SK-N-SH (cell line): ENCODE measurements around the gene JPH2. TPM values are rescaled to one million over a fixed set of nuclear protein-coding genes. Genes with fewer than 3 reads are reported as not detected.

ENCODE experiments used
- CTCF ChIA-PET: fragments of 300-600, 350-600 bp; formaldehyde crosslinking; extraction: SDS; loops from one replicate; lab custom pipeline; 2021; lab: Yijun Ruan, JAX
- POLR2A ChIA-PET: fragments of 350-600 bp; sonication (Branson Sonifier 250); formaldehyde crosslinking; extraction: SDS; loops from one replicate; lab custom pipeline; 2020; ENCODE audit warnings: antibody characterized with exemption, inconsistent platforms; lab: Yijun Ruan, JAX
- DNase-seq: peaks from one replicate; pipeline ENCODE4 v3.0.0; 2012
- H2AFZ ChIP-seq: fragments of 200-600 bp; sonication (generic); 2 replicates; pipeline ENCODE4 v1.8.1; 2016; ENCODE audit warnings: antibody characterized with exemption, mild to moderate bottlenecking, low read depth
- H3F3A ChIP-seq: fragments of 200-600 bp; sonication (generic); replicated peaks from 2 replicates; pipeline ENCODE3; 2016; ENCODE audit warnings: antibody characterized with exemption, mild to moderate bottlenecking; ENCODE audit not compliant: insufficient read depth
- H3K27ac ChIP-seq, 2 experiments: fragments of 200-500 bp in 1 of 2; fragments of 200-600 bp in 1 of 2; sonication (Bioruptor generic) in 1 of 2; sonication (generic), shearing (Covaris generic) in 1 of 2; 2 replicates each; pipeline versions ENCODE4 v1.5.1 to v1.6.1; 2014 to 2016; ENCODE audit warnings: low read depth in 2 of 2, inconsistent platforms in 1 of 2, low read length in 1 of 2, mild to moderate bottlenecking in 1 of 2, mixed read lengths in 1 of 2
- H3K27me3 ChIP-seq: fragments of 200-600 bp; sonication (generic), shearing (Covaris generic); 2 replicates; pipeline ENCODE4 v1.6.1; 2016; ENCODE audit warnings: mixed run types; ENCODE audit not compliant: insufficient read depth
- H3K36me3 ChIP-seq, 2 experiments: fragments of 200-500 bp in 1 of 2; fragments of 200-600 bp in 1 of 2; sonication (Bioruptor generic) in 1 of 2; sonication (generic) in 1 of 2; replicated peaks in 1 of 2; 2 replicates each; pipeline versions ENCODE3 to v1.5.1; 2014 to 2016; ENCODE audit warnings: low read length in 1 of 2, mild to moderate bottlenecking in 1 of 2; ENCODE audit not compliant: insufficient read depth in 2 of 2, control insufficient read depth in 1 of 2
- H3K4me1 ChIP-seq, 2 experiments: fragments of 200-500 bp in 1 of 2; fragments of 200-600 bp in 1 of 2; sonication (Bioruptor generic) in 1 of 2; sonication (generic), shearing (Covaris generic) in 1 of 2; 2 replicates each; pipeline versions ENCODE4 v1.5.1 to v1.6.1; 2014 to 2016; ENCODE audit warnings: low read depth in 1 of 2, low read length in 1 of 2, mixed run types in 1 of 2; ENCODE audit not compliant: insufficient read depth in 2 of 2, control insufficient read depth in 1 of 2
- H3K4me2 ChIP-seq: fragments of 200-600 bp; sonication (generic), shearing (Covaris generic); 2 replicates; pipeline ENCODE4 v1.6.1; 2017; ENCODE audit warnings: mixed run types
- H3K4me3 ChIP-seq, 2 experiments: fragments of 200-500 bp in 1 of 2; fragments of 200-600 bp in 1 of 2; sonication (Bioruptor generic) in 1 of 2; sonication (generic), shearing (Covaris generic) in 1 of 2; 2 replicates each; pipeline versions ENCODE4 v1.5.1 to v1.8.1; 2014 to 2016; ENCODE audit warnings: low read depth in 2 of 2, inconsistent platforms in 1 of 2, low read length in 1 of 2, mild to moderate bottlenecking in 1 of 2, mixed read lengths in 1 of 2, moderate library complexity in 1 of 2
- H3K79me2 ChIP-seq: fragments of 200-600 bp; sonication (generic); 2 replicates; pipeline ENCODE4 v1.8.1; 2017; ENCODE audit warnings: mild to moderate bottlenecking; ENCODE audit not compliant: insufficient read depth
- H3K9ac ChIP-seq: fragments of 200-600 bp; sonication (generic); 2 replicates; pipeline ENCODE4 v1.6.1; 2017; ENCODE audit warnings: mixed run types
- H3K9me2 ChIP-seq: fragments of 200-600 bp; sonication (generic); 2 replicates; pipeline ENCODE4 v1.6.1; 2017; ENCODE audit warnings: mixed run types
- H3K9me3 ChIP-seq: fragments of 200-600 bp; sonication (generic); 2 replicates; pipeline ENCODE4 v1.6.1; 2017; ENCODE audit warnings: mixed run types, mild to moderate bottlenecking, moderate library complexity
- H4K20me1 ChIP-seq: fragments of 200-600 bp; sonication (generic); 2 replicates; pipeline ENCODE4 v1.6.1; 2017; ENCODE audit warnings: mild to moderate bottlenecking, mixed run types; ENCODE audit not compliant: insufficient read depth
- ELF1 ChIP-seq: IDR thresholded peaks from 2 replicates; pipeline ENCODE4 v1.4.0; 2012
- FOSL2 ChIP-seq: IDR thresholded peaks from 2 replicates; pipeline ENCODE4 v1.4.0; 2012; ENCODE audit warnings: low read depth, mild to moderate bottlenecking, moderate library complexity, borderline replicate concordance
- MEF2A ChIP-seq: IDR thresholded peaks from 2 replicates; pipeline ENCODE4 v1.4.0; 2012; ENCODE audit warnings: low read depth, borderline replicate concordance
- MXI1 ChIP-seq: IDR thresholded peaks from 2 replicates; pipeline ENCODE4 v1.6.1; 2012; ENCODE audit warnings: mild to moderate bottlenecking, low read depth, low read length, improper control_type of control experiment
- NRF1 ChIP-seq: IDR thresholded peaks from 2 replicates; pipeline ENCODE4 v1.6.1; 2012; ENCODE audit warnings: low read depth, mild to moderate bottlenecking, low read length
- RAD21 ChIP-seq: IDR thresholded peaks from 2 replicates; pipeline ENCODE4 v1.6.1; 2012; ENCODE audit warnings: mild to moderate bottlenecking, low read length
- REST ChIP-seq: IDR thresholded peaks from 2 replicates; pipeline ENCODE4 v1.6.1; 2012; ENCODE audit warnings: mild to moderate bottlenecking, low read depth, low read length, moderate library complexity
- TCF12 ChIP-seq: IDR thresholded peaks from 2 replicates; pipeline ENCODE4 v1.4.0; 2012
- USF1 ChIP-seq: IDR thresholded peaks from 2 replicates; pipeline ENCODE4 v1.4.0; 2012; ENCODE audit warnings: low read depth, borderline replicate concordance
- USF2 ChIP-seq: fragments of 150-350 bp; IDR thresholded peaks from 2 replicates; pipeline ENCODE4 v1.6.1; 2017; ENCODE audit warnings: antibody characterized with exemption, low read length, low read depth, borderline replicate concordance
- ZBTB33 ChIP-seq: IDR thresholded peaks from 2 replicates; pipeline ENCODE4 v1.4.0; 2012; ENCODE audit warnings: low read depth, borderline replicate concordance
- WGBS: methylation state at CpG from one replicate; pipeline ENCODE4 v1.1.6; 2017; ENCODE audit warnings: low lambda C conversion rate; 5-methylcytosine and 5-hydroxymethylcytosine counted together
- polyA plus RNA-seq, 3 experiments: library from polyadenylated mRNA; depleted of rRNA; stranded (reverse); fragments of >200 nt; gene quantifications; 2 replicates each; pipeline ENCODE4 v1.2.3, GENCODE V29; 2012

Gene JPH2
- polyA plus RNA-seq, 1 of the 3 experiments (the other 2 are of a cell fraction) = 0.67 TPM

- Histone ChIP-seq H3K4me2 (no peak overlapping the region), H3K36me3 (no peaks in the 10 kb centered on the region), H3K9me2 (no peaks in the 10 kb centered on the region), H3K9me3 (no peaks in the 10 kb centered on the region), H3K27me3 (no peaks in the 10 kb centered on the region), H3F3A (no peaks in the 10 kb centered on the region), H2AFZ (no peak overlapping the region), H3K9ac (no peak overlapping the region), H3K4me1 (no peaks in the 10 kb centered on the region; a peak in 1 of 4 replicates), H4K20me1 (no peaks in the 10 kb centered on the region), H3K27ac (no peak overlapping the region), H3K4me3 (no peak overlapping the region), H3K79me2 (no peaks in the 10 kb centered on the region)
- CTCF ChIA-PET = interaction anchor here (0.6 to 5.2 kb wide), 5 partner anchors 18 to 95 kb away, joined by 3 to 28 read pairs (median 3); no protein-coding TSS in a partner anchor
- peak; percentile 59 for DNase-seq
- POLR2A ChIA-PET = no interaction called here
- TF ChIP-seq NRF1 (no peak), ZBTB33 (no peak), USF2 (no peak), TCF12 (no peak), RAD21 (no peak), FOSL2 (no peak), REST (no peak), ELF1 (no peak), USF1 (no peak), MXI1 (no peak), MEF2A (no peak)
- WGBS = 37% methylated on average over 2 of the region's 3 CpGs
Measured at GRCh38 chr20:44135012-44135412, 52.0 kb downstream of the JPH2 start.
